IMR-90 (cell line): Measurements from ENCODE around the gene C3. TPM values are rescaled to one million over a fixed set of nuclear protein-coding genes. Genes with fewer than 3 reads are reported as not detected.

Source experiments
- ATAC-seq: fragments of 200-7000 bp; cut with Tn5 transposase; 2 replicates; pipeline ENCODE4 v1.9.1; 2020; ENCODE audit warnings: low read depth, mild to moderate bottlenecking, moderate library complexity
- BruUV-seq: library from RNA; stranded (reverse); fragments of 400-500 nt; replicated peaks from 2 replicates; lab custom pipeline; 2021; lab: Mats Ljungman, UMichigan
- CTCF ChIA-PET: fragments of 300-600 bp; formaldehyde crosslinking; extraction: SDS; loops from one replicate; lab custom pipeline; 2021; ENCODE audit warnings: antibody characterized with exemption; lab: Yijun Ruan, JAX
- POLR2A ChIA-PET: fragments of 300-600 bp; sonication (Branson Sonifier 250); formaldehyde crosslinking; loops from one replicate; lab custom pipeline; 2022; ENCODE audit warnings: antibody characterized with exemption; ENCODE audit not compliant: unreplicated experiment; lab: Charles Lee
- DNase-seq: peaks from one replicate; pipeline ENCODE4 v3.0.0; 2013
- H2AFZ ChIP-seq: replicated peaks from 2 replicates; pipeline ENCODE3; 2013; ENCODE audit warnings: low read length, mild to moderate bottlenecking; ENCODE audit not compliant: poor library complexity
- H2AK5ac ChIP-seq: 2 replicates; pipeline ENCODE4 v1.6.1; 2013; ENCODE audit warnings: low read depth, low read length, inconsistent platforms
- H2AK9ac ChIP-seq: replicated peaks from 2 replicates; pipeline ENCODE3; 2013; ENCODE audit warnings: mild to moderate bottlenecking, low read depth, low read length, moderate library complexity; ENCODE audit not compliant: poor library complexity
- H2BK120ac ChIP-seq: 2 replicates; pipeline ENCODE4 v1.6.1; 2013; ENCODE audit warnings: low read depth, low read length, inconsistent platforms
- H2BK15ac ChIP-seq: 3 replicates; pipeline ENCODE4 v1.6.1; 2013; ENCODE audit warnings: low read depth, low read length, inconsistent platforms
- H2BK20ac ChIP-seq: 2 replicates; pipeline ENCODE4 v1.6.1; 2013; ENCODE audit warnings: low read depth, mild to moderate bottlenecking, inconsistent platforms, low read length, moderate library complexity
- H2BK5ac ChIP-seq: 2 replicates; pipeline ENCODE4 v1.6.1; 2013; ENCODE audit warnings: mild to moderate bottlenecking, low read depth, low read length, inconsistent platforms; ENCODE audit not compliant: poor library complexity, severe bottlenecking
- H3K14ac ChIP-seq: replicated peaks from 2 replicates; pipeline ENCODE4 v1.6.1; 2013; ENCODE audit warnings: low read depth, low read length, inconsistent platforms
- H3K18ac ChIP-seq: 2 replicates; pipeline ENCODE4 v1.6.1; 2013; ENCODE audit warnings: low read depth, low read length, control low read depth
- H3K23ac ChIP-seq: 2 replicates; pipeline ENCODE4 v1.6.1; 2013; ENCODE audit warnings: low read depth, low read length, inconsistent platforms
- H3K27ac ChIP-seq: 2 replicates; pipeline ENCODE4 v1.5.1; 2013; ENCODE audit warnings: mild to moderate bottlenecking, control low read depth, low read length; ENCODE audit not compliant: insufficient read depth
- H3K27me3 ChIP-seq: 2 replicates; pipeline ENCODE4 v1.6.1; 2013; ENCODE audit warnings: low read length; ENCODE audit not compliant: control insufficient read depth, insufficient read depth
- H3K36me3 ChIP-seq: 2 replicates; pipeline ENCODE4 v1.6.1; 2013; ENCODE audit warnings: low read length, mixed read lengths; ENCODE audit not compliant: control insufficient read depth, insufficient read depth
- H3K4ac ChIP-seq: 2 replicates; pipeline ENCODE4 v1.6.1; 2013; ENCODE audit warnings: low read depth, low read length, inconsistent platforms
- H3K4me1 ChIP-seq: 2 replicates; pipeline ENCODE4 v1.6.1; 2013; ENCODE audit warnings: low read length, mixed read lengths; ENCODE audit not compliant: control insufficient read depth, insufficient read depth
- H3K4me2 ChIP-seq: 2 replicates; pipeline ENCODE4 v1.6.1; 2013; ENCODE audit warnings: low read depth, mild to moderate bottlenecking, control low read depth, low read length, moderate library complexity
- H3K4me3 ChIP-seq: 2 replicates; pipeline ENCODE4 v1.5.1; 2013; ENCODE audit warnings: low read depth, mild to moderate bottlenecking, control low read depth, low read length, moderate library complexity; ENCODE audit not compliant: insufficient read depth
- H3K56ac ChIP-seq: 2 replicates; pipeline ENCODE4 v1.6.1; 2013; ENCODE audit warnings: low read length, inconsistent platforms; ENCODE audit not compliant: insufficient read depth; ENCODE audit errors: extremely low read depth
- H3K79me1 ChIP-seq, 2 experiments: 2 replicates each; pipeline ENCODE4 v1.6.1; 2013; ENCODE audit warnings: low read length in 2 of 2, inconsistent platforms in 1 of 2, low read depth in 1 of 2
- H3K9ac ChIP-seq: 2 replicates; pipeline ENCODE4 v1.6.1; 2013; ENCODE audit warnings: low read depth, low read length, control low read depth
- H3K9me1 ChIP-seq: 2 replicates; pipeline ENCODE4 v1.6.1; 2013; ENCODE audit warnings: low read length, inconsistent platforms; ENCODE audit not compliant: insufficient read depth
- H3K9me3 ChIP-seq: 2 replicates; pipeline ENCODE4 v1.6.1; 2013; ENCODE audit warnings: low read length; ENCODE audit not compliant: control insufficient read depth, insufficient read depth
- H4K20me1 ChIP-seq: 2 replicates; pipeline ENCODE4 v1.6.1; 2013; ENCODE audit warnings: low read length, inconsistent platforms; ENCODE audit not compliant: insufficient read depth
- H4K5ac ChIP-seq: 2 replicates; pipeline ENCODE4 v1.6.1; 2013; ENCODE audit warnings: mild to moderate bottlenecking, low read depth, low read length, control low read depth
- H4K8ac ChIP-seq, 2 experiments: 2 replicates each; pipeline ENCODE4 v1.6.1; 2013; ENCODE audit warnings: low read depth in 2 of 2, low read length in 2 of 2, control low read depth in 1 of 2, inconsistent platforms in 1 of 2
- H4K91ac ChIP-seq: 2 replicates; pipeline ENCODE4 v1.6.1; 2013; ENCODE audit warnings: low read depth, low read length, inconsistent platforms; ENCODE audit not compliant: insufficient read depth
- BHLHE40 ChIP-seq: fragments of 150-350 bp; IDR thresholded peaks from 2 replicates; pipeline ENCODE4 v1.6.1; 2016; ENCODE audit warnings: mild to moderate bottlenecking, low read depth, low read length
- CEBPB ChIP-seq: IDR thresholded peaks from 2 replicates; pipeline ENCODE4 v1.6.1; 2012; ENCODE audit warnings: low read depth, low read length, improper control_type of control experiment
- CHD1 ChIP-seq: IDR thresholded peaks from 2 replicates; pipeline ENCODE4 v1.6.1; 2012; ENCODE audit warnings: low read depth, low read length, improper control_type of control experiment
- CTCF ChIP-seq: conservative IDR thresholded peaks from 2 replicates; pipeline ENCODE4 v1.5.1; 2012; ENCODE audit warnings: mild to moderate bottlenecking, low read depth, low read length, improper control_type of control experiment
- ELK1 ChIP-seq: fragments of 150-350 bp; IDR thresholded peaks from 2 replicates; pipeline ENCODE4 v1.6.1; 2016; ENCODE audit warnings: low read depth, mild to moderate bottlenecking, low read length, moderate library complexity, borderline replicate concordance
- MAZ ChIP-seq: IDR thresholded peaks from 2 replicates; pipeline ENCODE4 v1.6.1; 2012; ENCODE audit warnings: low read depth, mild to moderate bottlenecking, low read length, improper control_type of control experiment, moderate library complexity, borderline replicate concordance
- MXI1 ChIP-seq: IDR thresholded peaks from 2 replicates; pipeline ENCODE4 v1.6.1; 2012; ENCODE audit warnings: low read depth, mild to moderate bottlenecking, low read length, moderate library complexity, borderline replicate concordance
- RCOR1 ChIP-seq: IDR thresholded peaks from 2 replicates; pipeline ENCODE4 v1.6.1; 2012; ENCODE audit warnings: mild to moderate bottlenecking, low read length, improper control_type of control experiment; ENCODE audit not compliant: insufficient replicate concordance
- SMC3 ChIP-seq: fragments of 150-350 bp; IDR thresholded peaks from 2 replicates; pipeline ENCODE4 v1.6.1; 2016; ENCODE audit warnings: low read depth, mild to moderate bottlenecking, antibody characterized with exemption, low read length, moderate library complexity
- USF2 ChIP-seq: fragments of 150-350 bp; IDR thresholded peaks from 2 replicates; pipeline ENCODE4 v1.6.1; 2017; ENCODE audit warnings: mild to moderate bottlenecking, antibody characterized with exemption, low read length, low read depth
- WGBS, 2 experiments: methylation state at CpG; one replicate each; pipeline versions ENCODE4 v1.1.5 to v1.1.7; 2013; ENCODE audit warnings: missing lambda C conversion rate in 2 of 2; ENCODE audit not compliant: insufficient read length in 1 of 2; ENCODE audit errors: extremely low coverage in 2 of 2; 5-methylcytosine and 5-hydroxymethylcytosine counted together
- dilution Hi-C: fragments of 300-500 bp; cut with HindIII; formaldehyde crosslinking; loops from one replicate; pipeline ENCODE4 v1.14.3; 2018; ENCODE audit warnings: low sequenced_read_pairs; ENCODE audit not compliant: unreplicated experiment
- in situ Hi-C: fragments of 300-500 bp; cut with MboI; formaldehyde crosslinking; loops from 3 replicates; pipeline ENCODE4 v1.14.3; 2019; ENCODE audit warnings: low sequenced_read_pairs, inconsistent platforms, mixed read lengths
- intact Hi-C: fragments of 100-400 bp; cut with micrococcal nuclease; formaldehyde crosslinking; loops from 2 replicates; pipeline ENCODE4 v1.10.0; 2022
- polyA plus RNA-seq, 3 experiments: library from polyadenylated mRNA; depleted of rRNA; stranded (reverse); fragments of >200 nt; gene quantifications; 2 replicates each; pipeline ENCODE4 v1.2.3, GENCODE V29; 2012; ENCODE audit warnings: low replicate concordance in 1 of 3
- total RNA-seq: library from RNA; depleted of rRNA; stranded (reverse); fragments of >200 nt; gene quantifications from 2 replicates; pipeline ENCODE4 v1.2.3, GENCODE V29; 2012

Gene C3
- total and polyA plus RNA-seq, 2 of the 4 experiments (the other 2 are of a cell fraction) = 0.36 TPM; not detected in 1

- peaks cover 11% of the 10 kb centered on the region for H3K36me3 ChIP-seq
- H3K9me1 ChIP-seq = peaks cover 7% of the 10 kb centered on the region; the same call in 1 of the 2 replicates
- dilution Hi-C loops (no loop called here), intact Hi-C loops (loop anchor here (1.0 to 10.0 kb wide), 5 partner anchors 30 to 612 kb away; partner anchors contain the start of genes TNFSF9 and ZNF557), in situ Hi-C loops (loop anchor here (10.0 kb wide), 2 partner anchors 126 to 224 kb away; no protein-coding TSS in a partner anchor)
- ATAC-seq (no peak), DNase-seq (peak; percentile 8)
- H4K91ac ChIP-seq = peak overlapping the region; percentile 15
- H2AK5ac ChIP-seq = peak overlapping the region; percentile 44; the same call in 1 of the 2 replicates
- H3K9me3 ChIP-seq = no peaks in the 10 kb centered on the region
- peak overlapping the region; percentile 79; the same call in 1 of the 3 replicates for H2BK15ac ChIP-seq
- H3K4ac ChIP-seq = peak overlapping the region; percentile 76
- POLR2A ChIA-PET = no interaction called here
- peaks cover 3 to 68% of the 10 kb centered on the region in 2 experiments for H3K79me1 ChIP-seq
- H3K23ac ChIP-seq = peak overlapping the region; percentile 41; the same call in 1 of the 2 replicates
- CTCF ChIA-PET = interaction anchor here (3.6 kb wide), 1 partner anchor 124 kb away, joined by 25 read pairs; no protein-coding TSS in a partner anchor
- peak overlapping the region; percentile 74 for H2BK5ac ChIP-seq
- peak overlapping the region; percentile 76 for H2BK120ac ChIP-seq
- H4K20me1 ChIP-seq = no peaks in the 10 kb centered on the region
- H4K8ac ChIP-seq = peak overlapping the region; percentile 67 to 92
- peak overlapping the region; percentile 85 for H2AK9ac ChIP-seq
- H3K9ac ChIP-seq = peak overlapping the region; percentile 58
- peak overlapping the region; percentile 97 for H2AFZ ChIP-seq
- H3K4me2 ChIP-seq = peak overlapping the region; percentile 89
- peak overlapping the region; percentile 66; the same call in 1 of the 2 replicates for H3K56ac ChIP-seq
- peak overlapping the region; percentile 14 for H3K14ac ChIP-seq
- 10% methylated on average over 12 of the region's 24 CpGs; no CpG with 5 or more reads in 1 of the 2 experiments for WGBS, 2 experiments
- H4K5ac ChIP-seq = peak overlapping the region; percentile 91
- H3K18ac ChIP-seq = peak overlapping the region; percentile 87
- peak overlapping the region; percentile 28; the same call in 1 of the 2 replicates for H3K4me3 ChIP-seq
- H3K27me3 ChIP-seq = no peaks in the 10 kb centered on the region
- no peak overlapping the region; the same call in 1 of the 2 replicates for H2BK20ac ChIP-seq
- H3K4me1 ChIP-seq = peaks cover 25% of the 10 kb centered on the region
- no TSS peak for BruUV-seq
- TF ChIP-seq MAZ (no peak), MXI1 (no peak), RCOR1 (no peak), BHLHE40 (no peak), ELK1 (no peak), SMC3 (no peak), USF2 (no peak), CTCF (no peak), CHD1 (no peak), CEBPB (no peak)
- H3K27ac ChIP-seq = peak overlapping the region; percentile 31
Observed at GRCh38 chr19:6738787-6739389, 18.4 kb upstream of the C3 start.
